Activated CD4-positive, CD25-positive, alpha-beta regulatory T cell (primary cell): ENCODE measurements around the gene TRPM7.
"Not testable (repeated sequence)": the region's sequence is repeated elsewhere in the genome, so short reads cannot be mapped to it uniquely, and the experiment has no call there.

ENCODE experiments used
- DNase-seq, 4 experiments: peaks; one replicate each; lab custom pipeline; 2025; lab: John Stamatoyannopoulos, UW

TRPM7 gene

DNA sequence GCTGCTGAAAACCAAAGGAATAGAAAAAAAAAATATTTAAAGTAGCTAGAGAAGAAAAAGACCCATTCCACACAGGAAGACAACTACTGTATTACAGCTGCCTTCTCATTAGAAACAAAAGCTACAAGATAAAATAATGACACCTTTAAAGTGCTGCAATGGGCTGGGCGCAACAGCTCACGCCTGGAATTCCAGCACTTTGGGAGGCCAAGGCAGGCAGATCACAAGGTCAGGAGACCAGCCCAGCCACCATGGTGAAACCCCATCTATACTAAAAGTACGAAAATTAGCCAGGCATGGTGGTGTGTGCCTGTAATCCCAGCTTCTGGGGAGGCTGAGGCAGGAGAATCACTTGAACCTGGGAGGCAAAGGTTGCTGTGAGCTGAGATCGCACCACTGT, 31.0 kb downstream of the TRPM7 start:
- no peak for DNase-seq

DNA sequence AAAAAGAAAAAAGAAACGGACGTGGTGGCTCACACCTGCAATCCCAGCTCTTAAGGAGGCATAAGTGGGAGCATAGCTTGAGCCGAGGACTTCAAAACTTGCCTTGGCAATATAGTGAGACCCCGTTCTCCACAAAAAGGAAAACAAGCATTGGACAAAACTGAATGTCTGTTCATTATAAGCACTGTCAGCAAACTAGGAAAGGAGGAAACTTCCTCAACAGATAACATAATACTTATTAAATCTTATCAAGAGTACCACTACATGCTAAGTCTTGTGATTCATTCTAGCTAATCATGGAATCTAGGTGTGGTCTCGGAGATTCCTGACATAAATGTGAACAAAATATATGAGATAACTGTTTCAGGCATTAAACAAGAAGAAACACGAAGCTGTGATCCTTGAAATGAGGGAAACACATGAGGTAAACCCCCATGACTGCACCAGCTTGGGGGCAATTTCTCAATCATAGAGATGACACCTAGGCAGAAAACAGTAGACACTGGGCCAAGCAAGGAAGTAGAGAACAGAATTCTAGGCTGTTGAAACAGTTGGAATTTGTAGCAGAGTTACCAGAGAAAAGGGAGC, 33.3 kb downstream of the TRPM7 start:
- no peak for DNase-seq

DNA sequence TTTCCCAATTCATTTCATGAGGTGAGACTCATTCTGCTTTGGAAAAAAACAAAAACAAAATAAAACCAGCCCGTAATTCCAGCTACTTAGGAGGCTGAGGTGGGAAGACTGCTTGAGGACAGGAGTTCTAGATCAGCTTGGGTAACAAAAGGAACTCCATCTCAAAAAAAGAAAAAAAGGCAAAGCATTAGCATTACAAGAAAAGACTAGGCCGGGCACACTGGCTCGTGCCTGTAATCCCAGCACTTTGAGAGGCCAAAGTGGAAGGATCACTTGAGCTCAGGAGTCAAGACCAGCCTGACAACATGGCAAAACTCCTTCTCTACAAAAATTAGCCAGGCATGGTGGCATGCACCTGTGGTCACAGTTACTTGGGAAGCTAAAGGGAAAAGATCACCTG, 33.9 kb downstream of the TRPM7 start:
- DNase-seq: no peak

DNA sequence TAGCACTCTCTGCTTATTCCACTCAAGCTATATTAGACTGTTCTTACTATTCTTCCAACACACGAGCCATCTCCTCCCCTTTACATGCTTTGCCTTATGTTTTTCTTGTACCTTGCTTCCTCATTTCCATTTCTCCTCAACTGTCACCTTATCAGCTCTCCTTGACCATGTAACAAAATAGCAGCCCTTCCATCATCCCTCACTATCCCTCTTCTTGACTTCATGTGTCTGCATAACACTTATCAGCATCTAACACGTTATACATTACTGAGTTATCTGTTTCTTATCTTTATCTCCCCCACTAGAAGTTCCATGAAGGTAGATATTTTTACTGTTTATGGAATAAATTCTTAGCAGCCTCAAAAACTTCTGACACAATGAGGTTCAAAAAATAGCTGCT, 45.3 kb downstream of the TRPM7 start:
- DNase-seq: no peak

DNA sequence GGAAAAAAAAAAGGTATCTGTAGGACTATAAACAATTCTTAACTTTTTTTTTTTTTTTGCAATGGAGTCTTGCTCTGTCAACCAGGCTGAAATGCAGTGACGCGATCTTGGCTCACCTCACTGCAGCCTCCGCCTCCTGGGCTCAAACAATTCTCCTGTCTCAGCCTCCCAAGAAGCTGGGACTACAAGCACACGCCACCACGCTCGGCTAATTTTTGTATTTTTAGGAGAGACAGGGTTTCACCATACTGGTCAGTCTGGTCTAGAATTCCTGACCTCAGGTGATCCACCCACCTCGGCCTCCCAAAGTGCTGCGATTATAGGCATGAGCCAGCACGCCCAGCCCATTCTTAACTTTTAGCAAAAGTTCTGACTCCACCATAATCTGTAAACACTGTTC, 50.5 kb downstream of the TRPM7 start:
- no peak for DNase-seq

DNA sequence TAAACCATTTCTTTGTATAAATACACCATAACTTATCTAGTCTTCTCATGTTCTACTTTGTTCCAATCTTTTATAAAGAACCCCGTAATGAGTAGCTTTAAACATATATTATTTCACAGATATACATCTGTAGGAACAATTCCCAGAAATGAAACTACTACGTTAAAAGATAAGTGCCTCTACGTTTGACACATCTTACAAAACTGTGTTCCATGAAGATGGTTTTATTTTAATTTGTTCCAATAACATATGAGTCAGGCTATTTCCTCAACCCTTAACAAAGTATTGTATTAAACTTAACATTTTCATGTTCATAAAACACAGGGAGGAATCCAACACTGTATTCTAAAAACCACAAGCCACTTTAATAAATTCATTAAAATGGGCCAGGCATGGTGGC, 52.9 kb downstream of the TRPM7 start:
- DNase-seq: no peak

DNA sequence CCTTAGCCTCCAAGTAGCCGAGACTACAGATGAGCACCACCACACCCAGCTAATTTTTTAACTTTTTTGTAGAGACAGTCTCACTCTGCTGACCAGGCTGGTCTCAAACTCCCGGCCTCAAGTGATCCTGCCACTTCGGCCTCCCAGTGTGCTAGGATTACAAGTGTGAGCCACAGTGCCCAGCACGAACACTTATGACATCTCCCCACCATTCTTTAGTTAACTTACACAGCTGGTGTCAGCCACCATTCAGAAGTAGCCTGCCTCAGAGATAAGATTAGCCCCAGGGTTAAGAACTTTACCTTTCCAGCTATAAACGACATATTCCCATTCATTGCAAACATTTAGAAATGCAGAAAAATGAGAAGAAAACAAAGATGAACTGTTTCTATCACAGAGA, 58.2 kb downstream of the TRPM7 start:
- DNase-seq: no peak

DNA sequence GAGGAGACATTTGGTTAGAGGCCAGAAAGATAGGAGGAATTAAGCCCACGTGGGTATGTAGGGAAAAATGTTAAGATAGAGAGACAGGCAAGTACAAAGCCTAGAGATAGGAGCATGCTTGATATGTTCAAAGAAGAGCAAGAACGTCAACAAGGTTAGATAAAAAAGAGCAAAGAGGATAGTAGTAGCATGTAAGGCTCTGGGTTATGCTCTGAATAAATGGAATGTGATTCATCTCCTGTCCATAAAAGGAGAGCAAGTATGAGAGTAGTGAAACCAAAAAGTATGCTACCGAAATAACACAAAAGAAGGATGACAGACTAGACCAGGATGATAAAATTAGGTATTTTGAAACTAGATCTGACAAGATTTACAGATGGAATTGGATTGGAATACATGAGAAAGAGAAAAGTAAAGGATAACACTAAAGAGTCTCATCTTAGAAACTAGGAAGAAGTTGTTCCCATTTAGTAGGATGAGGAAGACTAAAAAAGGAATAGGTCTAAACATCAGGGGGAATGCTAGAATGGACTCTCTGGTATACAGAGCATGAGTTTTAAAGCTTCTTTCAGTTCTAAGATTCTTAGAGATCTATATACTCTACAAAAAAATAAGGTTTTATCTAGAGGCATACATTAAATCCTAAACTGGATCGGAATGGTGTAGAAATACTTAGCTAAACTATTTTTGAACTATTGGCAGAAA, 59.1 kb downstream of the TRPM7 start:
- DNase-seq: no peak

DNA sequence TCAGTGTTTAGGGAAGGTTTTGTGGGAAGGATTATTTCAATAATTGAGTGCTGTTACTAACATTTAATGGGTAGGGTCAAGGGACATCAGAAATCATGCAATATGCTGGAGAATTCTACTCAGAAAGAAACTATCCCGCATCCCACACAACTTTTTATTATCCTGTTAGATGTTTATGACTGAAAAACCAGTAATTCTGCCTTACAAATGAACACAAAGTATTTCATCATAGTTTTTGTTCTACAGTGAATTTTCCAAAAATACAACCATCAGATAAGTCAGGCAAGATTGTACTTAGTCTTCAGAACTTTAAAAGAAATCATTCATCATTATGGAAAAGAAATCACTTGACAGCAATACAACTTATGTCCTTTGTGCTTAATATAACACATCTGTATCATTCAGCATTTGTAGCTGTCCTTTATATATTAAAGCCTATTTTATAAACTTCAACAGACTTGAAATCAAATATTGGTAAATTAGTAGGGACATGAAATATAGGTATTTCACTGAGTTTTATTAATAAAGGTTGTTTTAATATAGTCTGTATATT, 61.9 kb downstream of the TRPM7 start:
- no peak for DNase-seq

DNA sequence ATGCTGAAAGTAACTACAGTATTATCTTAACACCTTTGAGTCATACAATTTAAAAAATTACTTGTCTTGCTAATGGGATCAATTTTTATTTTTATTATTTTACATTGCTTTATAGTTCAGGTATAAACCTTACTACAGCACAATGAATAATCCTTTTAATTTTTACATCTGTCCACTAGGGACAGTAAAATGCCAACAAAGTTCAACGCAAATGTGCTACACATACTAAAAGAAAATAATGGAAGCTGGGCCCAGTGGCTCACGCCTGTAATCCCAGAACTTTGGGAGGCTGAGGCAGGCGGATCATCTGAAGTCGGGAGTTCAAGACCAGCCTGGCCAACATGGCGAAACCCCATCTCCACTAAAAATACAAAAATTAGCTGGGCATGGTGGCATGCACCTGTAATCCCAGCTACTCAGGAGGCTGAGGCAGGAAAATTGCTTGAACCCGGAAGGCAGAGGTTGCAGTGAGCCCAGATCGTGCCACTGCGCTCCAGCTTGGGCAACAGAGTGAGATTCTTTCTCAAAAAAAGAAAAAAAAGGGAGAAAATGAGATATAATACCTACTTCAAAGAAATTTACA, 64.1 kb downstream of the TRPM7 start:
- not testable (repeated sequence) for DNase-seq

DNA sequence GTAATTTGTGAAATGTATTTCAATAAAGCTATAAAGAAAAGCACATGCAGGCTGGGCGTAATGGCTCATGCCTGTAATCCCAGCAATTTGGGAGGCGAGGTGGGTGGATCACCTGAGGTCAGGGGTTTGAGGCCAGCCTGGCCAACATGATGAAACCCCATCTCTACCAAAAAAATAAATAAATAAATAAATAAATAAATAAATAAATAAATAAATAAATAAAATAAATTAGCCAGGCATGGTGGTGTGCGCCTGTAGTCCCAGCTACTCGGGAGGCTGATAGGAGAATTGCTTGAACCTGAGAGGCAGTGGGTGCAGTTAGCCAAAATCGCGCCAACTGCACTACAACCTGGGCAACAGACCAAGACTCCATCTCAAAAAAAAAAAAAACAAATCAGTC, 69.6 kb downstream of the TRPM7 start:
- not testable (repeated sequence) for DNase-seq

DNA sequence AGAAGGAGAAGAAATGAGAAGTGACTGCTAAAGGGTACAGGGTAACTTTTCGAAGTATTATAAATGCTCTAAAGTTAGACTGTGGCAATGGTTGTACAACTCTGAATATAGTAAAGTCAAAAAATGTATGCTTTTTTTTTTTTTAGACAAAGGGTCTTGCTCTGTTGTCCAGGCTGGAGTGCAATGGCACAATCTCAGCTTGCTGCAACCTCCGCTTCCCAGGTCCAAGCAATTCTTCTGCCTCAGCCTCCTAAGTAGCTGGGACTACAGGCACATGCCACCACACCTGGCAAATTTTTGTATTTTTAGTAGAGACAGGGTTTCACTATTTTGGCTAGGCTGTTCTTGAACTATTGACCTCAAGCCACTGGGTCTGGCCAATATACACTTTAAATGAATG, 70.0 kb downstream of the TRPM7 start:
- not testable (repeated sequence) for DNase-seq

DNA sequence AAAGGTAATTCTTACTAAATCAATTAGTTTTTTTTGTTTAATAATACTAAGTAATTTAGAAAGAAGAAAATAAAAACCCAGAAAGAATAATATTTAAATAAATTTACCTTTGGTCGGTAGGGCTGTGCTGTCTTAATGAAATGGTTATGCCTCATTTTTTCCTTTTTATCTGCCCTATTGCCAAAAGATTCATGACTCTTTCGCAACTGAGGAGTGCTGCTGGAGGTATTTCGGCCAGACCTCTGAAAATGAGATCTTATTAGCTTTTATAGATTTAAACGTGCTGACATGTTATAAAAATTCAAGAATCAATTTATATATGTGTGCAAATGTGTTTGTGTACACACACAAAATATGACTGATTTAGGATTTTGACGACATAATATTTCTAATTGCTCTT, 73.0 kb downstream of the TRPM7 start:
- DNase-seq: no peak

DNA sequence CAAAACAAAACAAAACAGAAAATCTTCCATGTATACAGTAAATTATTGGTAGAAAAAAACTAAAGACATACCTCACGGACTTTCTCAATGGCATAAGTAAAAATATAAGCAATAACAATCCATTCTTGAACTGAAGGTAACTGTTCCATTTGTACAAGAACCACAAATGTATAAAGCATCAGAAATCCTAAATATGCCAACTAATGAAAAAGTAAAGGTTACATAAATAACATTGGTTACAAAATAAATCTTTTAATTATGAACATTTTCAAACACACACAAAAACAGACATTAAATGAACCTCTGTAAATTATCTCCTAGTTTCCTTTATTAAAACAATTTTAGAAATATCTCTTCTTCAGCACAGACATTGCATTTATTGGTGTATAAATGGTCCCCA, 79.5 kb downstream of the TRPM7 start:
- DNase-seq: no peak

DNA sequence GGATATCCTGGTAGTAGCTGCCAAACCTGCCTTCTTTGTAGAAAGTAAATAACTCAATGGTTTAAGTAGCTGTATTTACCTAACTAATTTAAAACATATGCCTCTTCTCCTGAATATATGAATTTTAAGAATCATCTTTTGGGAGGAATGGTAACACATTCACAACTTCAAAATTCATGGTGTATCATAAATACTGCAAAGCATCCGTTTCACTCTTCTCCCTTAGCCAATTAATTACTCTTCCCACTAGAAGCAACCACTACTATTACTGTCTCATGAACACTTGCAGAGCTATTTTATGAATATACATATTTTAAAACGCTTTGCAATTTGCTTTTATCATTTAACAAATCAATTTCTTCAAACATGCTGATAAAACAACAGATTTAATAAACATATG, 81.1 kb downstream of the TRPM7 start:
- no peak for DNase-seq

DNA sequence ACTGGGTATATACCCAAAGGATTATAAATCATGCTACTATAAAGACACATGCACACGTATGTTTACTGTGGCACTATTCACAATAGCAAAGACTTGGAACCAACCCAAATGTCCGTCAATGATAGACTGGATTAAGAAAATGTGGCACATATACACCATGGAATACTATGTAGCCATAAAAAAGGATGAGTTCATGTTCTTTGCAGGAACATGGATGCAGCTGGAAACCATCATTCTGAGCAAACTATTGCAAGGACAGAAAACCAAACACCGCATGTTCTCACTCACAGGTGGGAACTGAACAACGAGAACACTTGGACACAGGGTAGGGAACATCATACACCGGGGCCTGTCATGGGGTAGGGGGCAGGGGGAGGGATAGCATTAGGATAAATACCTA, 84.6 kb downstream of the TRPM7 start:
- DNase-seq: not testable (repeated sequence)

DNA sequence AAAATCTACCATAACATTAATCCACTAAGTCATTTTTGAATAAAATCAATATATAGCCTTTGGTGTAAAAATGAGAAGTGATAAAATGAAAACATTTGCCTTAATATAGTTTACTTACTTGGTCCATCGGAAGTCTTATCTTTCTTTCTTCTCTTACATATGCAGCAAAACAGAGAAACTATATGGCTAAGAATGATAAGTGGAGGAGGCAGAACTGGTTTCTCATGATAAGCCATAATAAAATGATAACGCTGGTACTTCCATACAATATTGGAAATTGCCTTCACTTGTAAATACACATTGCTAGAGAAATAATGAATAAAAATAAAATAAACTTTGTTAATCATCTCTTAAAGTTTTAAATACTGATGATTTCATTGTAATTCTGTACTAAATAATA, 92.3 kb downstream of the TRPM7 start:
- no peak for DNase-seq

DNA sequence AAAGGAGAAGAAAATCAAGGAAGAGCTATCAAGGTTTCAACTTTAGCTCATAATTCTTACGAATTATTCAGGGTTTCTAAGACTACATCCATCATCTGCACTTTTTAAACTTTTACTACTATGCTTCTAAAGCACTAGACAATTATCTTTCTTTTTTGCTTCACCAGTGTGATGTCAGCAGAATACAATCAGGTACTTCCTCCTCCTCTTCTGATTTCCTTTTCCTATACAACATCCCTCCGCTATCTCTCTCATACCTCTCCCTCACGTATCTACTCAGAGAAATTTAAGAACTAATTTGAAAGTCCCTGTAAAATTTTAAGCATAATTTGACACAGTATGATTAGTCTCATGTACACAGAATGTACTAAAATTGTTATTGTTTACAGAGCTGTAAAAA, 92.8 kb downstream of the TRPM7 start:
- no peak for DNase-seq

DNA sequence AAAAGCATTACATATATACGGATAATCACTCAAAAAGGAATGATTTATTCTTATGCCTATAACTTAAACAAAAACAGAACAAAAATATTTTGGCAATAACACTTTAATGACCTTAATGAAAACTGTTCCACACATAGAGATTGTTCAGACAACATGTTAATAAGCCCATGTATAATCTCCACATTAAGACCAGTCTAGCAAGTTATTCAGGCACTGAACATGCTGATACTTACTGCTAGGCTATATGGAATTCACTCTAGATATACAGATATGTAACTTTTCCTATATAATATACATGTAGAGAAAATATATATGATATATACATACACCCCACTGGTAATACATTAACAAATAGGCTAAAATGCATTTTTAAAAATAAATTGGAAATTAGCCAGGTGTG, 96.3 kb downstream of the TRPM7 start:
- DNase-seq: no peak

DNA sequence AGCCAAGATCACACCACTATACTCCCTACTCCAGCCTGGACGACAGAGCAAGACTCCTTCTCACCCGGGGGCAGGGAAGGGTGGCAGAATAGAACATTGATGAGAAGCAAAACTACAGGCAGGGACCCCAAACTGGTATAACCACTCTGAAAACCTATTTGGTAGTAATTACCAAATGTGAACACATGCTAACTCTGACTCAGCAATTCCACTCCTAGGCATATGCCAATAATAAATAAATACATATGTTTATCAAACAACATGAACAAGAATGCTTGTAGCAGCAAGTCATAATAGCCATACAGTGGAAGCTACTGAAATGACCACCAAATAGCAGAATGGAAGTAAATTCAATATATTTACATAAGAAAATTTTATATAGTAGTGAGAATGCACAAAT, 109.1 kb downstream of the TRPM7 start:
- DNase-seq: no peak

DNA sequence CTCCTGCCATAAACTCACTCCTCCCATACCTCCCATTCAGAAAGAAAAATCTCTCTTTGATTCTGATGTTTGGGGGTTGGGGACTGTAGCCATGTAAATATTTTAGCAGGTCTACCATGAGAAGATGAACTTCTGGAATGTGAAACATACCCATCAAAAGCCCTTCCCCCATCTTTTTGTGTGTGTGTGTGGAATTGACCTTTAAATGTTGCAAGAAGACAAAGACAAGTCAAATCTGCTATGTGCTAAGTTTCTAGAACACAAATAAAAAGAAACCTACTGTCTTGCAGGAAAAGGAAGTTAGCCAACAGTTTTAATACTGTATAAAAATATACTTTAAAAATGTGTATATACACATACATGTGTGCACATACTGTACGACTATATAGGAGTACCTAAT, 110.4 kb downstream of the TRPM7 start:
- DNase-seq: no peak

DNA sequence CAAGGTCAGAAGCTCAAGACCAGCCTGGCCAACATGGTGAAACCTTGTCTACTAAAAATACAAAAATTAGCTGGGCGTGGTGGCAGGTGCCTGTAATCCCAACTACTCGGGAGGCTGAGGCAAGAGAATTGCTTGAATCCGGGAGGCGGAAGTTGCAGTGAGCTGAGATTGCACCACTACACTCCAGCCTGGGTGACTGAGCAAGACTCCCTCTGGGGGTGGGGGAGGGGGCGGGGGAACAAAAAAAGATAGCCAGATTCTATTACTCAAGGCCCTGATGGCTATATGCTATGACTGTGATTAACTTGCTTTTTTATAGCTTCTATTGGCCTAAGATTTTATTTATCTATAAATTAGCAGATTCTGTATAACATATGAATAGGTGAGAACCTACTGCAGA, 112.8 kb downstream of the TRPM7 start:
- DNase-seq: not testable (repeated sequence)

DNA sequence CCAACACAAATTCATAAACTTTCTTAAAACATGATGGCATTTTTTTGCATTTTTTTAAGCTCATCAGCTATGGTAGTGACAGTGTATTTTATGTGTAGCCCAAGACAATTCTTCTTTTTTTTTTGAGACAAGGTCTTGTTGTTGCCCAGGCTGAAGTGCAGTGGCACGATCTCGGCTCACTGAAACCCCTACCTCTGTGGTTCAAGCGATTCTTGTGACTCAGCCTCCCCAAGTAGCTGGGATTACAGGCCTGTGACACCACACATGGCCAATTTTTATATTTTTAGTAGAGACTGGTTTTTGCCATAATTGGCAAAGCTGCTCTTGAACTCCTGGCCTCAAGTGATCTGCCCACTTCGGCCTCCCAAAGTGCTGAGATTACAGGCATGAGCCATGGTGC, 122.8 kb downstream of the TRPM7 start:
- DNase-seq: no peak
